Prostate gland (tissue), 2 donors: ENCODE data around the gene CCSER1. TPM values are rescaled to one million over a fixed set of nuclear protein-coding genes. Genes with fewer than 3 reads are reported as not detected.

Source experiments
- DNase-seq: peaks from one replicate; pipeline ENCODE4 v3.0.0-alpha.2; 2019; ENCODE audit warnings: low spot score
- H3K27ac ChIP-seq, 2 donors: fragments of 200-600 bp; sonication (generic); 2 replicates each; pipeline ENCODE4 v1.5.1; 2017 to 2019
- H3K27me3 ChIP-seq: fragments of 200-600 bp; sonication (generic); replicated peaks from 2 replicates; pipeline ENCODE4 v1.5.1; 2019; ENCODE audit not compliant: insufficient read depth
- H3K36me3 ChIP-seq, 2 donors: fragments of 200-600 bp; sonication (generic); 1 replicate in 1 of 2; 2 replicates in 1 of 2; pipeline versions ENCODE4 v1.5.1 to v1.8.1; 2017 to 2019
- H3K4me1 ChIP-seq: fragments of 200-600 bp; sonication (generic); replicated peaks from 2 replicates; pipeline ENCODE4 v1.5.1; 2019
- H3K4me3 ChIP-seq, 2 donors: fragments of 200-600 bp; sonication (generic); 2 replicates each; pipeline ENCODE4 v1.5.1; 2017 to 2019
- H3K9me3 ChIP-seq: fragments of 200-600 bp; sonication (generic); 2 replicates; pipeline ENCODE4 v1.5.1; 2017
- POLR2A ChIP-seq: fragments of 450-650 bp; IDR thresholded peaks from one replicate; pipeline ENCODE4 v1.6.1; 2016; ENCODE audit warnings: antibody characterized with exemption, mild to moderate bottlenecking
- POLR2AphosphoS5 ChIP-seq: sonication (generic); formaldehyde crosslinking; IDR thresholded peaks from one replicate; pipeline ENCODE4 v1.6.1; 2017; ENCODE audit warnings: antibody characterized with exemption
- WGBS: methylation state at CpG from one replicate; pipeline ENCODE4 v1.1.5; 2018; 5-methylcytosine and 5-hydroxymethylcytosine counted together
- intact Hi-C: fragments of 100-400 bp; cut with DNase I; formaldehyde crosslinking; loops from one replicate; pipeline ENCODE4 v1.14.2; 2022
- total RNA-seq, 2 donors: library from RNA; depleted of rRNA; stranded (reverse); fragments of >200 nt; gene quantifications; one replicate each; pipeline ENCODE4 v1.1.0, GENCODE V29; 2016
- TF ChIP-seq, protein P1 (sequence below), 4 experiments: fragments of 200-600 bp in 2 of 4; fragments of 450-650 bp in 2 of 4; sonication (generic) in 2 of 4; IDR thresholded peaks; 1 replicate in 3 of 4; 2 replicates in 1 of 4; pipeline ENCODE4 v1.5.1; 2016 to 2019; ENCODE audit warnings: antibody characterized with exemption in 4 of 4, mild to moderate bottlenecking in 2 of 4, moderate library complexity in 2 of 4

The CCSER1 gene
- total RNA-seq, 2 donors from 2014 or later, result 11.9 to 32.2 TPM

DNA sequence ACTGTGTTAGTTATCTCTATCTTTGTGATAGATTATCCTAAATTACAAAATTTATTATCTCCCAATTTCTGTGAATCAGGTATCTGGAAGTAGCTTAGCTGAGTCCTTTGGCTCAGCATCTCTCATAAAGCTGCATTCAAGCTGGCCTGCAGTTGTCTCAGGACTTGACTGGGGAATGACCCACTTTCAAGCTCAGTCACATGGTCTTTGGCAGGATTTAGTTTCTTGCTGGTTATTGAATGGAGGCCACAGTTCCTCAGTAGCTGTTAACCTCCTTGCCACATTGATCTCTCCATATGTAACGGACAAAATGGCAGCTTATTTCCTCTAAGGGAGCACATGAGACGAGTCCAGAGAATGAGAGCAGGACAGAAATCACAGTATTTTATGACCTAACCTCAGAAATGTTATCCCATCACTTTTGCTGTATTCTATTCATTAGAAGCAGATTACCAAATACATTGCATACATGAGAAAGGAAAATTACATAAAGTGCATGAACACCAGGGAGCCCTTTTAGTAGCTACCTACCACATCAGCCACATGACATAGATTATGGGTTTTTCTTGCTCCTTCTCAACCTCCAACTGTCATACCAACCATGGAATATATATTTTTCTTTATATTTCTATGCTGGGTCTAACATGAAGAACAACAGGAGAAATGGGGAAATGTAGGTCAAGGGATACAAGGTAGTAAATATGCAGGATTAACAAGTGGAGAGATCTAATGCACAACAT lies 730.1 kb downstream of the CCSER1 start:
- TF ChIP-seq POLR2A, result no peak
- TF ChIP-seq, protein P1, sequence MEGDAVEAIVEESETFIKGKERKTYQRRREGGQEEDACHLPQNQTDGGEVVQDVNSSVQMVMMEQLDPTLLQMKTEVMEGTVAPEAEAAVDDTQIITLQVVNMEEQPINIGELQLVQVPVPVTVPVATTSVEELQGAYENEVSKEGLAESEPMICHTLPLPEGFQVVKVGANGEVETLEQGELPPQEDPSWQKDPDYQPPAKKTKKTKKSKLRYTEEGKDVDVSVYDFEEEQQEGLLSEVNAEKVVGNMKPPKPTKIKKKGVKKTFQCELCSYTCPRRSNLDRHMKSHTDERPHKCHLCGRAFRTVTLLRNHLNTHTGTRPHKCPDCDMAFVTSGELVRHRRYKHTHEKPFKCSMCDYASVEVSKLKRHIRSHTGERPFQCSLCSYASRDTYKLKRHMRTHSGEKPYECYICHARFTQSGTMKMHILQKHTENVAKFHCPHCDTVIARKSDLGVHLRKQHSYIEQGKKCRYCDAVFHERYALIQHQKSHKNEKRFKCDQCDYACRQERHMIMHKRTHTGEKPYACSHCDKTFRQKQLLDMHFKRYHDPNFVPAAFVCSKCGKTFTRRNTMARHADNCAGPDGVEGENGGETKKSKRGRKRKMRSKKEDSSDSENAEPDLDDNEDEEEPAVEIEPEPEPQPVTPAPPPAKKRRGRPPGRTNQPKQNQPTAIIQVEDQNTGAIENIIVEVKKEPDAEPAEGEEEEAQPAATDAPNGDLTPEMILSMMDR (IDR thresholded peaks at IDR 0.05), result no peak
- TF ChIP-seq POLR2AphosphoS5, result no peak
- Histone ChIP-seq H3K27me3 (no peaks in the 10 kb centered on the region), H3K4me3 (no peak overlapping the region), H3K36me3 (no peaks in the 10 kb centered on the region), H3K9me3 (no peaks in the 10 kb centered on the region), H3K27ac (no peak overlapping the region), H3K4me1 (no peaks in the 10 kb centered on the region)
- no peak for DNase-seq
- intact Hi-C loops, result no loop called here
- 91% methylated on average over 2 of the region's 2 CpGs for WGBS

DNA sequence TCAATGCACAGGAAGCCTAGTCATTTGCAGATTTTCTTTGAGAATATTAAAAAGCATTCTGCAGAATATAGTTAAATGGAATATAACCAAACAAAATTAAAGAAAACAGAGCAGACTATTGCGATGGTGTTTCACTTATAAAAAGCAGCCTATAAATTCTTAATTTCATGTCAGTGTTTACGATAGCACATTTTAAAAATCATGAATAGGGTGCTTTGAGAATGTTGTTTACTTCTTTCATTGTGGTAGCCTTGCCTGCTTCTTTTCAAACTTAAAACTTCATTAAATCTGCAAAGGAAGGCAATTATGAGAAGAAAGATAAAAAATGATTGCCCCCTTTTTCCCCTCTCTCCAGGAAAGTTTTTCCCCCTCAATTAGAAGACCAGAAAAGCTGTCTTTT lies 748.6 kb downstream of the CCSER1 start:
- 63% methylated on average over 2 of the region's 2 CpGs for WGBS
- Histone ChIP-seq H3K36me3 (no peaks in the 10 kb centered on the region), H3K4me1 (no peaks in the 10 kb centered on the region), H3K27ac (no peak overlapping the region), H3K27me3 (no peaks in the 10 kb centered on the region), H3K4me3 (no peak overlapping the region), H3K9me3 (no peaks in the 10 kb centered on the region)
- no peak for DNase-seq
- intact Hi-C loops, result no loop called here
- no peak for TF ChIP-seq POLR2AphosphoS5
- TF ChIP-seq, protein P1 (IDR thresholded peaks at IDR 0.05), result no peak
- no peak for TF ChIP-seq POLR2A

DNA sequence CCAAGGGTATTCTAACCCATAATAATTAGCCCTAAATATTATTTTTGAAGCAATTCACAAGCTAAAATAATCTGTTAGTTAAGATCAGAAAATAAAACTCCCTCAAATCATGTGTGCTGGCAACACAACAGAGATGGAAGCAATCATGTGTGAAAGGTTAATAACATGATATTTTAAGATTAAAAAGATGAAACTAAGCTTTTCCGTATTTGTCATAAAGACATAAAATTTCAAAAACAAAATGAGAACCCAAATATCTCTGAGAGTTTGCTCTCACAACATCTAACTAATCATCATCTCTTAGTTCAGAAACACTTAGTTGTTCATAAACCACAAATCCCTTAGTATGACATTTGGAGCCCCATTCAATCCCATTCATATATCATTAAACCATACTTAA lies 749.1 kb downstream of the CCSER1 start:
- TF ChIP-seq POLR2AphosphoS5 (no peak), POLR2A (no peak)
- TF ChIP-seq, protein P1 (IDR thresholded peaks at IDR 0.05), result no peak
- intact Hi-C loops, result no loop called here
- no peaks in the 10 kb centered on the region for H3K36me3 ChIP-seq
- no peaks in the 10 kb centered on the region for H3K9me3 ChIP-seq
- no peak overlapping the region for H3K27ac ChIP-seq
- H3K4me1 ChIP-seq, result no peaks in the 10 kb centered on the region
- no peaks in the 10 kb centered on the region for H3K27me3 ChIP-seq
- H3K4me3 ChIP-seq, result no peak overlapping the region
- DNase-seq, result no peak
- WGBS, result 77% methylated on average over 1 of the region's 1 CpG

DNA sequence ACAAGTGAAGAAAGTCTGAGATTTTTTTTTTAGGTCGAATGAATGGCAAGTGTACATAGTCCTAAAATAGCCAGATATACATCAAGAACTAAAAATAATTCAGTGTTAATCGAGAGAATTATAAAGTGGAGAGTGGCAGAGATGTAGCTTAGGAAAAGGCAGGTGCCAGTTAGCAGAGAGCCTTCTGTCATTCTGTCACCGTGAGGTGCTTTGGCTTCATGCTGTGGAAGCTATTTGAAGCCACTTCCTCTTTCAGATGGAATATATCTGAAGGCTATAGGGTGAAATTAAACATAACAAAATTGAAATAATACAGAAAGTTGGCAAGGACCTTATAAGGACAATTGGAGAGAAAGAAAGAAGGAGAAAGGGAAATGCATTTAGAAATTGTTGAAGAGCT lies 756.3 kb downstream of the CCSER1 start:
- no peaks in the 10 kb centered on the region for H3K36me3 ChIP-seq
- DNase-seq, result no peak
- H3K9me3 ChIP-seq, result no peaks in the 10 kb centered on the region
- H3K27ac ChIP-seq, result no peak overlapping the region
- WGBS, result 66% methylated on average over 3 of the region's 3 CpGs
- no peaks in the 10 kb centered on the region for H3K27me3 ChIP-seq
- intact Hi-C loops, result no loop called here
- H3K4me3 ChIP-seq, result no peak overlapping the region
- TF ChIP-seq POLR2A, result no peak
- TF ChIP-seq POLR2AphosphoS5, result no peak
- TF ChIP-seq, protein P1 (IDR thresholded peaks at IDR 0.05), result no peak
- H3K4me1 ChIP-seq, result no peaks in the 10 kb centered on the region

DNA sequence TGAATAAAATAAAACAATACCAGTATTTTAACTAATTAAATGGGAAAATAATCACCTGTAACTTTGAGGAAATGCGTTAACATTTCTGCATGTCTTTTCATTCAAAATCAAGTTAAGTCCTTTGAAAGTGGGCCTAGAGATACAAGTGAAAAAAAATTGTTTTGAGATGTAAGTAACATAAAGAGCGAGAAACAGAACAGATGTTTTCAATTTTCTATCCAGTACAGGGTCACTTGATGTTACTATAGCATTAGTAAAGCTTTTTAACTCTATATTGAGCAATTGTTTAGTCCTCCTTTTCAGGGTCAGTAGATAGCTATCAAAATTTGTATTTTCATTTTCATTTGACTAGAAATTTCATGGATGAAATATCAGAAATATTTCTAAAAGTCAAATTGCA lies 761.4 kb downstream of the CCSER1 start:
- WGBS, result 77% methylated on average over 2 of the region's 2 CpGs
- intact Hi-C loops, result no loop called here

More for the DNA sequence above, 761.4 kb downstream of the CCSER1 start:
- H3K27ac ChIP-seq, result no peak overlapping the region
- no peak for DNase-seq
- H3K36me3 ChIP-seq, result no peaks in the 10 kb centered on the region
- no peaks in the 10 kb centered on the region for H3K4me1 ChIP-seq
- no peaks in the 10 kb centered on the region for H3K27me3 ChIP-seq
- H3K9me3 ChIP-seq, result no peaks in the 10 kb centered on the region
- no peak overlapping the region for H3K4me3 ChIP-seq
- TF ChIP-seq POLR2AphosphoS5, result no peak
- TF ChIP-seq, protein P1 (IDR thresholded peaks at IDR 0.05), result no peak
- TF ChIP-seq POLR2A, result no peak
